Measurements from ENCODE around the gene LRRC8E.

Gene LRRC8E

DNA sequence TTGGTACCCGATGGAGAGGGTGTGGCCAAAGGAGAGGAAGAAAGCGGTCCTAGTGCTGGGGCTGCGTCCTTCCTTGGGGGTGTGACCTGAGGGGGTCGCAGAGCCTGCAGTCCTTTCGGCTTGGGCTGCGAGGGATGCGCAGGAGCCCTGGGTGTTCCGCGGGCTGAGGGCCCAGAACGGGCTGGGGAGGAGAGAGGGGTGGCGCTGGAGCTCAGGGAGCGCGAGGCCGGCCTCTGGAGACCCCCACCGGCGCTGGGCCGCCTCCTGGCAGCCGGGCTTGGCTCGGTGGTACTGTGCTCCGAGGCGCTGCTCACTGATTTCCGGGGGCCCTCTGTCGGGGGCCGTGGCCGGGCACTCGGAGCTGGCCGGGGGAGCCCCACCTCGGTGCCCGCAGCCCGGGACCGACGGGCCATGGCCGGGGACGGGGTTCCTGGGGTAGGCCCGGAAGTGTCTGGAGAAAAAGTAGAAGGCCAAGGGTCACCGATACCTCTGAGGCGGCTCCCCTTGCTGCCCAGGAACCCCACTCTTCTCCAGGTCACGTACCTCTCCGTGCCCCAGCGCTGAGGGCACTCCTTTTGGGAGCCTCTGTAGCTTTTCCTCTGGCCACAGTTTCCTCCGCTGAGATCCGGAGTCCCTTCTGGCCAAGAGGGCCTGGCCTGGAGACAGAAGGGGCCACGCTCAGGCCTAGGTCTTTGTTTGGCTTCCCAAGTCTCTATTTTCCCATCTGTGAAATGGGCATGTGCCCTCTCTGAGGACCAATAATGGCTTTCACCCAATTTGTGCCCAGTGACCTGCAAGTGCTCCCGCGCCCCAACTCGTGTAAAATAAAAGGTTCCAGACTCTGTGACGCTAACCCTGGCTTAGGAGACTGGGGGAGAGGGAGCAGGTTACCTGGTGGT, 15.8 kb upstream of the LRRC8E start:
- TF ChIP-seq, protein P1, sequence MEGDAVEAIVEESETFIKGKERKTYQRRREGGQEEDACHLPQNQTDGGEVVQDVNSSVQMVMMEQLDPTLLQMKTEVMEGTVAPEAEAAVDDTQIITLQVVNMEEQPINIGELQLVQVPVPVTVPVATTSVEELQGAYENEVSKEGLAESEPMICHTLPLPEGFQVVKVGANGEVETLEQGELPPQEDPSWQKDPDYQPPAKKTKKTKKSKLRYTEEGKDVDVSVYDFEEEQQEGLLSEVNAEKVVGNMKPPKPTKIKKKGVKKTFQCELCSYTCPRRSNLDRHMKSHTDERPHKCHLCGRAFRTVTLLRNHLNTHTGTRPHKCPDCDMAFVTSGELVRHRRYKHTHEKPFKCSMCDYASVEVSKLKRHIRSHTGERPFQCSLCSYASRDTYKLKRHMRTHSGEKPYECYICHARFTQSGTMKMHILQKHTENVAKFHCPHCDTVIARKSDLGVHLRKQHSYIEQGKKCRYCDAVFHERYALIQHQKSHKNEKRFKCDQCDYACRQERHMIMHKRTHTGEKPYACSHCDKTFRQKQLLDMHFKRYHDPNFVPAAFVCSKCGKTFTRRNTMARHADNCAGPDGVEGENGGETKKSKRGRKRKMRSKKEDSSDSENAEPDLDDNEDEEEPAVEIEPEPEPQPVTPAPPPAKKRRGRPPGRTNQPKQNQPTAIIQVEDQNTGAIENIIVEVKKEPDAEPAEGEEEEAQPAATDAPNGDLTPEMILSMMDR (IDR thresholded peaks at IDR 0.05; ENCODE audit: low read depth, low read length, missing control alignments), result no peak
- no peak overlapping the region for H3K4me3 ChIP-seq (replicated peaks; ENCODE audit: low read depth, low read length)
- no peak for DNase-seq (ENCODE audit: extremely low read depth, low read depth)

DNA sequence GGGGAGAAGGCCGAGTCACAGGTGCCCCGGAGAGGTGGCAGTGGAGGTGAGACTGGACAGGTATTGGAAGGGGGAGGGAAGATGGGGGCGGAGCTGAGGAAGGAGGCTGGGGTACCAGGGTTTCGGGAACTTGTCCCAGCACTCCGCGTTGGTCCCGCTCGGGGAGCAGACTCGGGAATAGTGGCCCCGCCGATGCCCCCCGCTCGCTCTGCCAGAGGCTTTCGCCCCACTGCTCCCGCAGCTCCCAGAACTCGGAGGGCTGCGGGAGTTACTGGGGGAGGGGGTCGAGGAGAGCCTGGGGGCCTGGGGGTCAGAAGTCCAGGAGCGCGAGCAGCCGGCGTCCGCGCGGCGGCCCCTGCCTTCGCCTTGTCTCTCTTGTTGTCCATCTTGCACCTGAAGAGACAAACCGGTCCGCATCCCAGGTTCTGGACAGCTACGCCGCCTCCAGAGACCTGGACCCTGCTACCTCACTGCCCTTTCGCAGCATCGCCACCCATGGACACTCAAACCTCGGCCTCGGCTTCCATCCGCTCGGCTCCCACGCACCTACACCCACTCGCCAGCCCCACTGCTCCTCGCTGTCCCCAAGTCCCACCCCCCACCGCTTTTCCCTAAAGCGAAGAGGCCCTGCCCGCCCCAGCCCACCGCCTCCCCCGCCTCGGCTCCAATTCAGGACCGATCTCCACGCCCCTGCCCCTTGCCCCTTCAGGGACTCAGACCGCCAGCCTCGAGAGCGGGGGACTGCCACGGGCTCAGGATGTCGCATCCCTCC, 14.8 kb upstream of the LRRC8E start:
- H3K4me3 ChIP-seq (replicated peaks; ENCODE audit: low read depth, low read length), result no peak overlapping the region
- TF ChIP-seq, protein P1 (IDR thresholded peaks at IDR 0.05; ENCODE audit: low read depth, low read length, missing control alignments), result no peak
- DNase-seq (ENCODE audit: extremely low read depth, low read depth), result no peak

DNA sequence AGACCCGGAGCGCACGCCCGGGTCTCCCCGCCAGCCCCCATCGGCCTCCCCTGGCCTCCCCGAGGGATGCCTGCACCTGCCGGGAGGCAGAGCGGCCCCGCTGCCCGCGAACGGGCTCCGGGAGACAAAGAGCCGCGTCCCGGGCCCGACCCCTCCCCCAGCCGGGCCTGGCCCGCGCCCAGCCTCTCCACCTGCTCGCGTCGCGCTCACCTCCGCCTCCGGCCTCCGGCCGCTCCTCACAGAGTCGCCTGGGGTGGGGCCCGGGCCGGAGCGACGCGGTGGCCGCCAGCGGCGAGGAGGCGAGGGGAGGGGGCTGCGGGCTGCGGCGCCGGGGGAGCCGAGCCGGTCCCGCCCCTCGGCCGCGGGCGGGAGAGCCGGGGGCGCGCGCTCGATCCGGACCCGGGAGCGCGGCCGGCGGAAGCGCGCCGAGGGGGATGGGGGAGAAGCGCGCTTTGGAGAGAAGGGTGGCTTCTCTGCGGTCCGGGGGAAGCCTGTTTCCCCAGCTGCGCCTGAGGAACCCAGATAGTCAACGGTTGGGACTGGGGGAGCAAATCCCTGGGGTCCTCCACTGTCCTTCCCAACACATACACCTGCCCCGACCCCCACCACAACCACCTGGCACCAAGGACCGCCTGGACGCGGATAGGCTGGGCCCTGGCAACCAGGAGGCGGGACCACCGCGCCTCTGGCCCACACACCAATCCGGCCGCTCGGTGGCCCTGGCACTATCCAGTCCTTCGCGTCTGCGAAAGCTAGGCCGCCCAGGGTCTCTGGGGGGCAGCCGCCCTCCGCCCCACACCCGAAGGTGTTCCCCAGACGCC, 14.0 kb upstream of the LRRC8E start, which contains the start of gene PRR36:
TSS of gene PRR36 (minus strand) at position 315 of the 821 bp plus-strand sequence. CDS start 701 bp downstream, outside the sequence.
- DNase-seq (ENCODE audit: extremely low read depth, low read depth), result no peak
- H3K4me3 ChIP-seq (replicated peaks; ENCODE audit: low read depth, low read length), result no peak within 1 kb of the TSS
- TF ChIP-seq, protein P1 (IDR thresholded peaks at IDR 0.05; ENCODE audit: low read depth, low read length, missing control alignments), result no peak

DNA sequence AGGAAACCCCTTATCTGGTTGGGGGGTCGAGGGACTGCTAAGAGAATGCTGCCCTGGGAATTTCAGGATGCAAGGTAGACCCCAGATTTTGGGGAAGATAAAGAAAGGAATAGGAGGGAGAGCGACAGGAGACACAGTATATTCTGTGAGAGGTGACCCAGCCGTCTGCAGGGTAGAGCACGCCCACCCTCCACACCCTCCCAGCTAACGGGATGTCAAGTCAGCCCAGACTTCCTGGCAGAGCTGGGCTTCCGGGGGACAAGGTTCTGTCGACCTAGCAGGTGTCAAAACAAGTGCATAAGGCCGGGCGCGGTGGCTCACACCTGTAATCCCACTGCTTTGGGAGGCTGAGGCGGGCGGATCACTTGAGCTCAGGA, 13.4 kb upstream of the LRRC8E start:
- TF ChIP-seq, protein P1 (IDR thresholded peaks at IDR 0.05; ENCODE audit: low read depth, low read length, missing control alignments), result no peak
- H3K4me3 ChIP-seq (replicated peaks; ENCODE audit: low read depth, low read length), result no peak overlapping the region
- no peak for DNase-seq (ENCODE audit: extremely low read depth, low read depth)

DNA sequence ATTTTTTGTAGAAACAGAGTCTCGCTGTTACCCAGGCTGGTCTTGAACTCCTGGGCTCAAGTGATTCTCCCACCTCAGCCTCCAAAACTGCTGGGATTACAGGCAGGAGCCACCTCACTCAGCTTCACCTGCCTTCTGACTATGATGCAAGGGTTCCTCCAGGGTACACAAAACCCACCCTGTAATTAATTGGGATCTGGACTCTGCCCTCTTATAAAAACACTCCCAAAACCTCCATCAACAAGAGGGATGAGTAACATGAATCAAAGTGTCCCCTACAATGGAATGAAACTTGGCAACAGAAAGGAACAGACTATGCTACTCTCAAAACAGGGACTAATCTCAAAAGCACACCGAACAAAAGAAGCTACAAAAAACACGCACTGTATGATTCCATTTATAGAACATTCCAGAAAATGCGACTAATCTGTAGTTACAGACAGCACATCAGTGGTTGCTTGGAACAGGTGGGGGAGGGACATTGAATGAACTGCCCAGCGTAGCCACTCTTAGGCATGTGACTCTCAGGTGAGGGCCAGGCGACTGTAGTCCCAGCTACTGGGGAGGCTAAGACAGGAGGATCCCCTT, 11.0 kb upstream of the LRRC8E start:
- no peak overlapping the region for H3K4me3 ChIP-seq (replicated peaks; ENCODE audit: low read depth, low read length)
- TF ChIP-seq, protein P1 (IDR thresholded peaks at IDR 0.05; ENCODE audit: low read depth, low read length, missing control alignments), result no peak
- DNase-seq (ENCODE audit: extremely low read depth, low read depth), result no peak
